Prostate gland (tissue), 2 donors: ENCODE measurements around the gene PRKG1.

Experiments
- POLR2A ChIP-seq: fragments of 450-650 bp; IDR thresholded peaks from one replicate; pipeline ENCODE4 v1.6.1; 2016; ENCODE audit warnings: antibody characterized with exemption, mild to moderate bottlenecking
- POLR2AphosphoS5 ChIP-seq: sonication (generic); formaldehyde crosslinking; IDR thresholded peaks from one replicate; pipeline ENCODE4 v1.6.1; 2017; ENCODE audit warnings: antibody characterized with exemption
- TF ChIP-seq, protein P1 (sequence below), 4 experiments: fragments of 200-600 bp in 2 of 4; fragments of 450-650 bp in 2 of 4; sonication (generic) in 2 of 4; IDR thresholded peaks; 1 replicate in 3 of 4; 2 replicates in 1 of 4; pipeline ENCODE4 v1.5.1; 2016 to 2019; ENCODE audit warnings: antibody characterized with exemption in 4 of 4, mild to moderate bottlenecking in 2 of 4, moderate library complexity in 2 of 4

DNA sequence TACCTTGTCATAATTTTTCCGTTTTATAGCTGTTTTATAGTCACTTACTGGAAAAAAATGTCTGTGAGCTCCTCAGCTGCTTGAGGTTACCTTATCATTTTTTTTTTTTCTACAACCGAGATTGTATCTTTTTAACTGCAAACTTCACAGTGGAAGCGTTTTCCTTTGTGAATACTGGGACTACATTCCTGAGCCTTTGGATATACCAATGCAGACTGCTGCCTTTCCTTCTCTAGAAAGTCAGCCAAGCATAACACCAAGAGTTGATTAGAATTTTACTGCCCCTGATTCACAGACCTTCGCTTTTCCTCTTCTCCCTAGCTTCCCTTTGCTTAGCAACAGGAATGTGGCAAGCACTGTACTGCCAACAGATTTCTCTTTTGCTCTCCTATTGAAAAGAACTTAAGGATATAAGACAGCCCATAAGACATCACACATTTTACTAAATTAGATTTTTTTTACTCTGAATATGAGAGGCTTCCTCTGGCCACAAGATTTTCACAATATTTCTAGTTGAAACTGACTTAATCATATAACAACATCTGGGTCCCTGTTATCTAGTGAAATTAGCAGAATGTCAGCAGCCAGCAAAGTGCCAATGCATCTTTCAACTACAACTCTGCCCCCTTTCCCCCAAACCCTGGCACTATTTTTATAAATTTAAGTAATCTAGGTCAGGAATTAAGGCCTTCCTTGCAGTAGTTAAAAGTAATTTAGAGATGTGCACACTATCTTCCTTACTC, 170.6 kb downstream of the PRKG1 start:
- TF ChIP-seq POLR2AphosphoS5 (peak; percentile 41), POLR2A (no peak)
- TF ChIP-seq, protein P1, sequence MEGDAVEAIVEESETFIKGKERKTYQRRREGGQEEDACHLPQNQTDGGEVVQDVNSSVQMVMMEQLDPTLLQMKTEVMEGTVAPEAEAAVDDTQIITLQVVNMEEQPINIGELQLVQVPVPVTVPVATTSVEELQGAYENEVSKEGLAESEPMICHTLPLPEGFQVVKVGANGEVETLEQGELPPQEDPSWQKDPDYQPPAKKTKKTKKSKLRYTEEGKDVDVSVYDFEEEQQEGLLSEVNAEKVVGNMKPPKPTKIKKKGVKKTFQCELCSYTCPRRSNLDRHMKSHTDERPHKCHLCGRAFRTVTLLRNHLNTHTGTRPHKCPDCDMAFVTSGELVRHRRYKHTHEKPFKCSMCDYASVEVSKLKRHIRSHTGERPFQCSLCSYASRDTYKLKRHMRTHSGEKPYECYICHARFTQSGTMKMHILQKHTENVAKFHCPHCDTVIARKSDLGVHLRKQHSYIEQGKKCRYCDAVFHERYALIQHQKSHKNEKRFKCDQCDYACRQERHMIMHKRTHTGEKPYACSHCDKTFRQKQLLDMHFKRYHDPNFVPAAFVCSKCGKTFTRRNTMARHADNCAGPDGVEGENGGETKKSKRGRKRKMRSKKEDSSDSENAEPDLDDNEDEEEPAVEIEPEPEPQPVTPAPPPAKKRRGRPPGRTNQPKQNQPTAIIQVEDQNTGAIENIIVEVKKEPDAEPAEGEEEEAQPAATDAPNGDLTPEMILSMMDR (IDR thresholded peaks at IDR 0.05), result no peak
